Testis (tissue), 2 donors: ENCODE results near the gene PSMA2.

Source experiments
- CTCF ChIP-seq, 3 experiments: fragments of 450-650 bp in 2 of 3; fragments of 200-600 bp in 1 of 3; sonication (generic) in 1 of 3; IDR thresholded peaks; one replicate each; pipeline ENCODE4 v1.5.1; 2016 to 2019; ENCODE audit warnings: antibody characterized with exemption in 3 of 3, mild to moderate bottlenecking in 2 of 3, moderate library complexity in 1 of 3
- POLR2A ChIP-seq: fragments of 450-650 bp; IDR thresholded peaks from one replicate; pipeline ENCODE4 v1.6.1; 2017; ENCODE audit warnings: antibody characterized with exemption, mild to moderate bottlenecking, moderate library complexity

- TF ChIP-seq CTCF (IDR thresholded peaks at IDR 0.05) (no peak), POLR2A (no peak)
These were observed 32.3 kb upstream of the PSMA2 start for GRCh38 chr7:42964293-42964692.
